Astrocyte of the spinal cord (primary cell): Measurements from ENCODE around the gene FMN2.

Source experiments
- DNase-seq: peaks from one replicate; pipeline ENCODE4 v3.0.0; 2011; ENCODE audit warnings: low read depth, low spot score
- H3K4me3 ChIP-seq: 2 replicates; pipeline ENCODE4 v1.5.1; 2011; ENCODE audit warnings: low read depth, mild to moderate bottlenecking, low read length, moderate library complexity
- in situ Hi-C: cut with HindIII; loops from 2 replicates; pipeline ENCODE4 v1.10.0; 2017; ENCODE audit warnings: low sequenced_read_pairs
- TF ChIP-seq, protein P1 (sequence below): IDR thresholded peaks from 2 replicates; pipeline ENCODE4 v1.5.1; 2012; ENCODE audit warnings: low read depth, mild to moderate bottlenecking, low read length, inconsistent platforms

Gene FMN2

DNA sequence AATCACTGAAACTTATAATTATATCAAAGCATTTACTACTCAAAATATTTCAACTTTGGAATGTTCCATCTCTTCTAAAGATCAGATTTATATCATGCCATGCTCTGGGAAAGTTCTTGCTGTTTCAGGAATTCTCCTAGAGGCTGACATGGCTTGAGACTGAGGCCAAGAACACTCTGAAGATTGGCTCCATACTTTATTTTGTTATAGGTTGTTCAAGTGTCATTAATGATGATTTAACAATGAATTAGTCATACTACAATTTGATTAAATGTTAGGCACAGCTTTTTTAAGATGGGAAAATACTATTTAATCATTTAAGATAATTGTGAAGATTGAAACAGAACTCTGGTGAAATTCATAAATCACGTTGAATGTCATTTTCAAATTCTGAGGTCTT lies 264.9 kb downstream of the FMN2 start:
- no peak for DNase-seq
- TF ChIP-seq, protein P1, sequence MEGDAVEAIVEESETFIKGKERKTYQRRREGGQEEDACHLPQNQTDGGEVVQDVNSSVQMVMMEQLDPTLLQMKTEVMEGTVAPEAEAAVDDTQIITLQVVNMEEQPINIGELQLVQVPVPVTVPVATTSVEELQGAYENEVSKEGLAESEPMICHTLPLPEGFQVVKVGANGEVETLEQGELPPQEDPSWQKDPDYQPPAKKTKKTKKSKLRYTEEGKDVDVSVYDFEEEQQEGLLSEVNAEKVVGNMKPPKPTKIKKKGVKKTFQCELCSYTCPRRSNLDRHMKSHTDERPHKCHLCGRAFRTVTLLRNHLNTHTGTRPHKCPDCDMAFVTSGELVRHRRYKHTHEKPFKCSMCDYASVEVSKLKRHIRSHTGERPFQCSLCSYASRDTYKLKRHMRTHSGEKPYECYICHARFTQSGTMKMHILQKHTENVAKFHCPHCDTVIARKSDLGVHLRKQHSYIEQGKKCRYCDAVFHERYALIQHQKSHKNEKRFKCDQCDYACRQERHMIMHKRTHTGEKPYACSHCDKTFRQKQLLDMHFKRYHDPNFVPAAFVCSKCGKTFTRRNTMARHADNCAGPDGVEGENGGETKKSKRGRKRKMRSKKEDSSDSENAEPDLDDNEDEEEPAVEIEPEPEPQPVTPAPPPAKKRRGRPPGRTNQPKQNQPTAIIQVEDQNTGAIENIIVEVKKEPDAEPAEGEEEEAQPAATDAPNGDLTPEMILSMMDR: no peak
- H3K4me3 ChIP-seq: no peak overlapping the region
- in situ Hi-C loops: no loop called here

- no peak for DNase-seq
- in situ Hi-C loops: no loop called here
- H3K4me3 ChIP-seq: no peak overlapping the region
- TF ChIP-seq, protein P1: no peak
These were observed 270.4 kb downstream of the FMN2 start for GRCh38 chr1:240362046-240362445.

GRCh38 chr1:240362826-240363225 lies 271.1 kb downstream of the FMN2 start:
- TF ChIP-seq, protein P1: no peak
- no peak overlapping the region for H3K4me3 ChIP-seq
- in situ Hi-C loops: no loop called here
- DNase-seq: no peak

- no peak for DNase-seq
- TF ChIP-seq, protein P1: no peak
- in situ Hi-C loops: no loop called here
- no peak overlapping the region for H3K4me3 ChIP-seq
These were observed 271.6 kb downstream of the FMN2 start for GRCh38 chr1:240363315-240363714.

- TF ChIP-seq, protein P1: no peak
- in situ Hi-C loops: no loop called here
- no peak for DNase-seq
These were observed 272.2 kb downstream of the FMN2 start for GRCh38 chr1:240363914-240364313.

GRCh38 chr1:240366636-240367035 lies 275.0 kb downstream of the FMN2 start:
- TF ChIP-seq, protein P1: no peak
- in situ Hi-C loops: no loop called here
- no peak for DNase-seq
- no peak overlapping the region for H3K4me3 ChIP-seq

More at GRCh38 chr1:240363914-240364313, 272.2 kb downstream of the FMN2 start:
- H3K4me3 ChIP-seq: no peak overlapping the region

DNA sequence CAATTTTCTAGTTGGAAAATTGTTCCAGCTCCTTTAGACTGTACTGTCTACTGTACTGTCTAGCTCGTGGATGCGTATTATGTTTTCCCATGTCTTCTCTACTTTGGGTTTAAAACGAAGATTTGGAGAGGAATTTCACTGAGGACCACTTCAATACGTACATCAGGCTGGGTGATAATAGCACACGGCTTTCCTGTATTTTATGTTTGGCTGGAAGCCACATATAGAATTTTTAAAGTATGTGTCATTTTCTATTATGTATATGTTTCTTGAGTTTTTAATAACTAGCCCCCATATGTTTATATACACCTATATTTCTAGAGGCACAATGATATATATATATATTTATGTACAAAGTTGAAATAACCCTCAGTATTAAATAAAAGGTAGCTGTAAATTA lies 293.9 kb downstream of the FMN2 start:
- in situ Hi-C loops: no loop called here
- DNase-seq: no peak
- TF ChIP-seq, protein P1: no peak
- H3K4me3 ChIP-seq: no peak overlapping the region
